Activated CD4-positive, alpha-beta T cell treated with anti-CD3 and anti-CD28 coated beads, Interleukin-2, amount 50 U/mL, for 1 hour (primary cell): Measurements from ENCODE around the gene DHCR24.

Experiments used
- DNase-seq: peaks from one replicate; pipeline ENCODE4 v3.0.0-alpha.2; 2020

The DHCR24 gene

GRCh38 chr1:54842206-54842915 lies 44.6 kb downstream of the DHCR24 start:
- no peak for DNase-seq

- DNase-seq: no peak
These were observed 47.2 kb downstream of the DHCR24 start for GRCh38 chr1:54839824-54840223.

GRCh38 chr1:54838565-54839180 lies 48.3 kb downstream of the DHCR24 start:
- no peak for DNase-seq

- no peak for DNase-seq
These were observed 49.8 kb downstream of the DHCR24 start for GRCh38 chr1:54837002-54837853.

GRCh38 chr1:54836594-54836993 lies 50.4 kb downstream of the DHCR24 start:
- DNase-seq: no peak

GRCh38 chr1:54835970-54836369 lies 51.0 kb downstream of the DHCR24 start:
- no peak for DNase-seq

GRCh38 chr1:54835131-54835898 lies 51.7 kb downstream of the DHCR24 start:
- DNase-seq: no peak

- DNase-seq: no peak
These were observed 52.9 kb downstream of the DHCR24 start for GRCh38 chr1:54834007-54834541.

- DNase-seq: no peak
These were observed 53.9 kb downstream of the DHCR24 start for GRCh38 chr1:54833121-54833520.

- DNase-seq: no peak
These were observed 60.7 kb downstream of the DHCR24 start for GRCh38 chr1:54826226-54826816.

GRCh38 chr1:54825696-54826095 lies 61.3 kb downstream of the DHCR24 start:
- DNase-seq: no peak

- no peak for DNase-seq
These were observed 63.3 kb downstream of the DHCR24 start for GRCh38 chr1:54823670-54824069.

- no peak for DNase-seq
These were observed 67.3 kb downstream of the DHCR24 start for GRCh38 chr1:54819733-54820132.

GRCh38 chr1:54819195-54819536 lies 67.8 kb downstream of the DHCR24 start:
- DNase-seq: no peak

- no peak for DNase-seq
These were observed 68.4 kb downstream of the DHCR24 start for GRCh38 chr1:54818461-54819194.

- DNase-seq: no peak
These were observed 70.0 kb downstream of the DHCR24 start for GRCh38 chr1:54816951-54817350.

- no peak for DNase-seq
These were observed 70.9 kb downstream of the DHCR24 start for GRCh38 chr1:54816130-54816529.

- DNase-seq: no peak
These were observed 71.7 kb downstream of the DHCR24 start for GRCh38 chr1:54815086-54815876.

- no peak for DNase-seq
These were observed 72.4 kb downstream of the DHCR24 start for GRCh38 chr1:54814571-54814970.

- no peak for DNase-seq
These were observed 72.9 kb downstream of the DHCR24 start for GRCh38 chr1:54814126-54814498.
